Stimulated activated CD8-positive, alpha-beta memory T cell treated with anti-CD3 and anti-CD28 coated beads, Interleukin-12 subunit alpha, Interleukin-12 subunit beta, amount 100 ng/mL, for 4 hours (primary cell): ENCODE data around the gene COL7A1.

Source experiments
- DNase-seq: peaks from one replicate; pipeline ENCODE4 v3.0.0-alpha.2; 2020; ENCODE audit warnings: low read depth

COL7A1 gene

DNA sequence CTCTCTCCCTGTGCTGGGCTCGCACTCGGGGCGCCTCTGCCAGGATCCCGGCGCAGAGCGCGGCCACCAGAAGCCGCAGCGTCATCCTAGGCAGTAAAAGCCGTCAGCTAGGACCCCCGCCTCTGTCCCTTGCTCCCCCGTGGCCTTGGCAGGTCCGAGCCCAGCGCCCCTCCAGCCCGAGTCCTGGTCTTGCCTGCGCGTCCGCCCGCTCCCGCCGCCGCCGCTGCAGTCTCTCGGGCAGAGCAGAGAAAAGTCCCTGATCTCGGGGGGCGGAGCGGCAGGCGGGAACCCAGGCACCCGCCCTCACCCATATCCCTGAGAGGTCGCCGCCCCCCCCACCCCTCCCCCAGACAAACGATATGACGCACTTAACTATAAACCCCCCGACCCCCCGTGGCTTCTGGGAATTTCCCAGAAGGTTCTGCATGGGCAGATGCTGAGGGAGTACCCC lies at the start of gene COL7A1:
COL7A1 (minus strand) TSS at position 255 of the 451 bp plus-strand sequence; CDS start at position 85, 170 bp downstream.
- DNase-seq = no peak

DNA sequence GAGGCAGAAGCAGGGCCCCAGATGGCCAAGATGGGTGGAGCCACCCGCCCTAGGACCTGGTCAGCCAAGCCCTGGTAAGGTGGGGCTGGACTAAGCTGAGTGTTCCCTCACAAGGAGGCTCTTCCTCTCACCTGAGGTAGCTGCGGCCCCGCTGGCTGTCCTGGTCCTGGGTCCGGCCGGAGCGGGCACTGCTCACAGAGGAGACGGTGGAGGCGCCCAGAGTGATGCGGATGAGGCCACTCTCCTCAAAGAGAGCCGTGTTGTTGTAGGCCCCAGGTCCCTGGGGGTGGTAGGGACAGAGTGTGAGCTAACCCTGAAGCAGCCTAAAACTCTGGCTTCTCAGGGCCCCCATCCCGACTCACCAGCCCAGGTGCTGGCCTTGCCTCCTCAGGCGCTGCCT lies 47.5 kb upstream of the COL7A1 start:
- DNase-seq = no peak

DNA sequence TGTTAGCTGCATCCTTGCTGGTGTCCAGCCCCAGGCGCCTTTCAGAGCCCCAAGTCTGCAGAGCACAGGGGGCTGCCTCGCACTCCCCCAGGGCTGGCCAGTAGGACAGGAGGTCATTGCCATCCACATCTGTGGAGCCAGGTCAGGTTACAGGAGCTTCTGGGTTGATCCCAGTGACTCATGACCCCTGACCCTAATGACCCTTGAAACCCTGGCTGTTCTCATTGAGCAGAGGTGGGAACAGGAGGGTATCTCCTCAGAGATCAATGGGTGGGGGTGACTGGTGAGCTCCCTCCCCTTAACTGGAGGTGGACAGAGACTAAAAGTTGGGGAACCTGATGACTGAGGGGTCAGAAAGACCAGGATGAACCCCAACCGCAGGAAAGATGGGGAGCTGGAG lies 46.3 kb upstream of the COL7A1 start:
- no peak for DNase-seq

DNA sequence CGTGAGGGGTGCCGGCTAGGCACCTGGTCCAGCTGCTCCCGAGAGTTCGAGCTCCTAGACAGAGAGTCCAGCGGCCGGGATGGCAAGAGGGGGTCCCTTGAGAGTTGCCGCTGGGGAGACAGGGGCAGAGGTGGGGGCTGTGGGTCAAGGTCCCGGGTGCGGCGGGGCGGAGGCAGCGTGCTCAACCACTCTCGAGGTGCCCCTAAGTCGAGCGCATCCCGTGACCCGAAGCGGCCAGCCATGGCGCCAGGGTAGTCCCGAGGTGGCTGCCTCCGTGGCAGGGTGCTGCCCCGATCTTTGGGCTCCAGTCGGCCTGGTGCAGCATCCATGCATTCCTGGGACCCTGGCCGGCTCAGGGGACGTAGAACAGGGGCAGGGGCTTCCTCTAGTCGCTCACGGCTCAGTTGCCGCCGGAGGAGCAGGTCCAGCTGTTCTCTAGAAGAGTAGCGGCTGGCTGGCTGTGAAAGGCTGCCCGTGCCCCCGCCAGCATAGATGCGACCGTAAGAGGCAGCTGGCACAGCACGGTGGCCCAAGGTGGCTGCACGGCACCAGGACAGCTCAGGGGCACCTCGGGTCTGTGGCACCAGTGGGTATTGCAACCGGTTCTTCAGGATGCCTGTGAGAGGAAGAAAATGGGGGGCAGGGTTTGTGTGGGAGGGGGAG lies 44.9 kb upstream of the COL7A1 start:
- no peak for DNase-seq

DNA sequence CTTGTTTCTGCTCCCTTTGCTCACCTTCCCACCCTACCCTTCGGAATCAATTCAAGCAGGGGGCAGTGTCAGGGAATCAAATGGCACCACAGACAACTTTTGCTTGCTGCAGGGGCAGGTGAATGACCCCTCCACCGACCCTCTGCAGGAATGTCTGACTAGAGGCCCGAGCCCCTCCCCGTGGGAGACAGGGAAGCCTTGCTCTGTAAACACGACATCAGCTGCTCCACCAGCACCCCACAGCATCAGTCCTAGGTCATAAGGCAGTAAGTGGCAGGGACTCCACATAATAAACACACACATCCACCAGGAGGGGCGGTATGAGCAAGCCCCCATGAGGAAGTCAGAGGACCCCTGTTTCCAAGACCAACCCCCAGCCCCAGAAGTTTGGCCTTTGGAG lies 42.2 kb upstream of the COL7A1 start:
- no peak for DNase-seq

DNA sequence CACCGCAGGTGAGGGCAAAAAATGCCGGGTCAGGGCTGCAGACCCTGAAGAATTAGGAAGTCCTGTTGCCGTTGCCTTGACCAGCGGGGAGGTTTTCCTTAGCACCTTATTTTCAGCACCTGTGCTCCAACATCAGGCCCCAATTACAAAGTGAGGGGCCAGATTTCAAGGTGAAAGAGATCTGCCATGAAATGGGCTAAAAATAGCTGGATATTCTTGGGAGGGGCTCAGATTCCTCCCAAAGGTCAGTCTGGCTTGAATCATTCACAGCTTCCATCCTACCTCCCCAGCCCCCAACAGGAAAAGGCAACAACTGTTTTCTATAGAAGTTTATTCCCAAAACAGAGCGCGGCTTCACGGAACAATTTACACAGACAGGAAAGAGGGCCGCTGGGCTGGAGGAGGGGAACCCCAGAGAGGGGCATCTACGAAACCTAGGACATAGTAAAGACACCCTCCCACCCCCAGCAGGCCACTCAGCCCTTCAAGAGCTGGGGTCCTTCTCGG lies 41.1 kb upstream of the COL7A1 start:
- DNase-seq = no peak

DNA sequence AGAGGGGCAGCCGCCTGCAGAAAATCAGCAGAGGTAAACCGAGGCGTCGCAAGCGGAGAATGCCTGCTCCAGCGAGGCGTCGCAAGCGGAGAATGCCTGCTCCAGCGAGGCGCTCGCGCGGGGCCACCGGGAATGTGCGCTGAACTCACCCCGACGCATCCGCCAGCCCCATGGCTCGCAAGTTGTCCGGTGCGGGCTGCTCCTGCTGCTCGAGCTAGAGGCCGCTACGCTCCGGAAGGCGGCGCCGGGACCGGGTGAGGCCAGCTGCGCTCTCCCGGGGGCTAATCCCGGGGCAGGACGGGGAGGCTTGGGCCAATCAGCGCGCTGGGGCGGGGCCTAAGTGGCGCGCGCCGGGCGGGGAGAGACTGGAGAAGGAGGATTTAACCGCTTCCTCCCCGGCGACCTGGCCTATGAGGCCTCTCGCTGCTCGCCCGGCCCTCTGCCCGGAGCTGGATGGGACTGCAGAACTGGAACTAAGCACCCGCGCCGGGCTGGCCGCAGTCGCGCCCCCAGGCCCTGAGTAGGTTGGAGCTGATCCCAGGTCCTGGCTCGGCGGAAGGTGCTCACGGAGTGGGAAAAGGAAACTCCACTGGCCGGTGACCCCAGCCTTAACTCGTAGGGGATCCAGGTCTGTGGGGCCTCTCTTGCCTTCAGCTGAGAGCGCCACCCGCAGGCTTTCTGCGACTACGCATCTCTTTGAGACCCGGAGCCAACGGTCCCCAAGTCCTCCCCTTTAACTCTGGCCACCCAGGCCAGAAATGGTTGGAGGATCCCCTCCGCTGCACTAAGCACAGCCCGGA lies 40.3 kb upstream of the COL7A1 start, which contains the start of gene SLC26A6:
SLC26A6 (minus strand) TSS at position 240 of the 800 bp plus-strand sequence; CDS start at position 172, 68 bp downstream.
- DNase-seq = peak; percentile 88

DNA sequence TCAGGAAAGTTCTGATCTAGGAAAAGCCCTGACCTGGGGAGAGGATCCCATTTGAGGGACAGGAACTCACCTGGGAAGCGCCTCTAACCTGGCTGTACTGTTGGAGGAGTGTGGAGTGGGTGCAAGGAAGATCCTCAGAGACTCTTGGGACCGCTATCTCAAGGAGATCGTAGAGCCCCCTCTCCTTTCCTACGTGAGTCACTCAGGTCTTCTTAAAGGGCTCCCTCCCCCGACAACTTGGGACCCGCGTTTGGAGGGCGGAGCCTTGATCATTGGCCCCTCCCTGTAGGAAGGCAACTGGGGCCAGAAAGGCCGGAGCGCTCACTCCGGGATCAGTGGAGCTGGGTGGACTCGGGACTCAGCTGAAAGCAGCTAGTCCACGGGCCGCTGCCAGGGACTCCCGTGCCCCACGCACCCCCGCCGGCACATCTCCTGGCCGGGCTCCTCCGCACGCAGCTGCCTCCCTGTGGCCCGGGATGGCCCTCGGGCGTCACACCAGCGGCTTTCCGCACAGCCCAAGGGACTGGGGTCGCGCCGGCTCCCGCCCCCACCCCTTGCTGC lies 39.6 kb upstream of the COL7A1 start:
- DNase-seq = peak; percentile 32

DNA sequence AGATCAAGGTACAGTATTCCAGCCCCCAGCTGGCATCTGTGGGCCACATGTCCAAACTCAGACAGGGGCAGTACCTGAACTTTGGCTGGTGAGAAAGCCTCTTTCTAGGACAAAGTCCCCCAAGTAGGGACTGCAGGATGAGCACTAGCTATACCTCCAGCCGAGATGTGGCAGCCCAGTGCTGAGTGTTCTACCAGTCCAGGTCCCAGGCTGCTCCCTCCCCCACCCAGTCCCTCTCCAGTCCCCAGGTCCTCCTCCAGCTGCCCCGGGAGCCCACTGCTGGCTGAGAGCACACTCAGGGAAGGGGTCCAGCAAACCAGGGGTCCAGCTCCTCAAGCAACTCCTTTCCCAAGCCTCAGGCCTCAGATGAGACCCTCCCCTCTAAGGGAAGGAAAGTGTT lies 38.6 kb upstream of the COL7A1 start:
- DNase-seq = no peak

DNA sequence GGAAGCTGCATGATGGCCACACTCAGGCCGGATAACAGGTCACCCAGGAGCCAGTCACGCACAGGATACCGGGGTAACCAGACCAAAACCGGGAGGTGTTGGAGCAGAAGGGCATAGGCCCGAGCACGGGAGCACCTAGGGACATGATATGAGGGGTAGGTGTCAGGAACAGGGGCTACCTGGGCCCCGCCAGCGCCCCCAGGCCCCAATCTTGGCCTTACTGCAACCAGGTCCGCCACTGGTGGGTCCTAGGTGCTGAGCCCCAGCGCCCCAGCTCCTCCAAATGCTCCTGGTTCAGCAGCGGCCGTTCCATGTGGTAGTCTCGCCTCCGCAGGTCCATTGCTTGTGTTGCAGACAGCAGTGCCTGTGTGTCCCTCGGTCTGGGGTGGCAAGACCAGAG lies 38.1 kb upstream of the COL7A1 start:
- no peak for DNase-seq

DNA sequence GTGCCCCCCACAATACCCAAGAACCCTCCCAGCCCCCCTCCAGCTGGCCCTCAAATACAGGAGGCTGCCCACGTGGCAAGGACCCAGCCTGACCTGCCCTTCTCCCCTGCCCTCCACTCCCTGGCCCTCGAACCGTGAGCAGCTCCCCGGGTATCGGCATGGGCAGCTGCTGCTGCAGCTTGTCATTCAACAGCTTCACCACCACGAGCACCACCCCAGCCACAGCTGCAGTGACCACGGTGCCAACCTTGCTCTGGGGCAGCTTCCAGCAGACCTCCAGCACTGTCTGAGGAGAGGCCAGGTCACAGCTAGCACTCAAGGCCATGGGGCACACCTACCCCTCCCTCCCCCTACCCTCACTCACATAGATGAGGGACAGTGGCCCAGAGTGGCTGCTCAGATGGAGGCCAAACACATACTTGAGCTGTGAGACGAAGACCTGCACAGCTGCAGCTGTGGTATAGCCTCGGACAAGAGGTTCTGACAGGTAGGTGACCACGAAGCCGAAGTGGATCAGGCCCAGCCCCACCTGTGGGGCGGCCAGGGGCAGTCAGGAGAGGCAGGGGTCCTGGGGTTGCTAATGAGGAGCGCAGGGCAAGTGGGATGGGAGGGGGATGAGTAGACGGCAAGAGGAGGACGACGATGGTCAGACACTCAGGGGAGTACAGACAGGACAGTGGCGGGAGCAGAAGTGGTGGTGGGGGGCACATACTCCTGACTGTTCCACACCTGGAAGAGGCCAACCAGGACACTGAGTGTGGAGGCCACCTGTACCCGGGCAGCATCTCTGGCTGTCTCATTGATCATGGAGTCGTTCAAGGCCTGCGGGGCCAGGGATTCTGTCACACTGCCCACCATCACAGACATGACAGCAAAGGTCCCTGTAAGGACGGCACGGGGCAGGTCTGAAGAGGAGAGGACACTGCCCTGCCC lies 36.7 kb upstream of the COL7A1 start:
- no peak for DNase-seq

DNA sequence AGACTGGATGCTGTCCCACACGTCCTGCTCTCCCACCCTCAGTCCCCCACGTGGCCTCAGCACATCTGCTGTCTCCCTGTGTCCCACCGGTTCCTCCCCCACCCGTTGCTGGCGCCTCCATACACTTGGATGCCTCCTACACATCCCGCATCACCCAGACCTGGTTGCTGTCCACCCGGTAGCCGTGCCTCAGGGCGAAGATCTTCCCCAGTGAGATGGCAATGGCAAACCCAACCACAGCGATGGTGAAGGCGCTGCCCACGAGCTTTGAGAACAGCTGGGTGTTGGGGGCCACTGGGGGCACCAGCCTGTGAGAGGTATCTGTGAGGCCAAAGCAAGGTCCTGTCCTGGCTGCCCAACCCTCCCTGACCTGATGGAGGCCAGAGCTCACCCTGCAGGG lies 35.7 kb upstream of the COL7A1 start:
- no peak for DNase-seq

DNA sequence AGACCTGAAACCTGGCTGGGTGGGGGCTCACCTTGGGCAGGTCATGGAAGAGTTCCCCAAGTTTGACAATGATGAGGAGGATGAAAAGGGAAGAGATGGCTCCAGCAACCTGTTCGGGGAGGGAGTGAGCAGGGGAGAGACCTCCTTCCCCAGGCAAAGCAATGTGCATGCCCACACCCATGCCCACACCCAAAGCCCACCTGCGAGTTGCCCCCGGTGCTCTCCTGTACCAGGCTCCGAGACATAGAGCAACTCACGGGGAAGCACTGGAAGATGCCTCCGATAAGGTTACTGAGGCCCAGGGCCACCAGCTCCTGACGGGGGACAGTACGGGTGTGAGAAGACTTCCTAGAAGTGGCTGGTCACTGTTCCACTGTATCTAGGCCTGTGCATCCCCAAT lies 35.3 kb upstream of the COL7A1 start:
- no peak for DNase-seq

DNA sequence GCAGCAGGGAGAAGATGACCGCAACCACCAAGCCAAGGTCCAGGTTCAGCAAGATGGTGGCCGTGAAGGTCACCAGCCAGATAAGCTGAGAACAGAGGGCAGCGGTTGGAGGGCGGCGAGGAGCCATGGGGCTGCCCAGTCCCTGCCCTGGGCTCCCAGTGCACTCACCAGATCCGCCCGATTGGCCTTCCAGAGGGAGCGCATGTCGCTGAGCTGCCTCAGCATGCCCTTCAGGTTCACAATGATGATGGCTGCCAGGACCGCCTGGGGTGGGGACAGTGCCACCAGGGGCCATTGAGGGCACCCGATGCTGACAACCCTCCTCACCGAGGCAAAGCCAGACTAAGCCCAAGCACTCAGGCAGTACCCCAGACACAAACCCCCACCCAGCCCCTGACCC lies 34.8 kb upstream of the COL7A1 start:
- no peak for DNase-seq

DNA sequence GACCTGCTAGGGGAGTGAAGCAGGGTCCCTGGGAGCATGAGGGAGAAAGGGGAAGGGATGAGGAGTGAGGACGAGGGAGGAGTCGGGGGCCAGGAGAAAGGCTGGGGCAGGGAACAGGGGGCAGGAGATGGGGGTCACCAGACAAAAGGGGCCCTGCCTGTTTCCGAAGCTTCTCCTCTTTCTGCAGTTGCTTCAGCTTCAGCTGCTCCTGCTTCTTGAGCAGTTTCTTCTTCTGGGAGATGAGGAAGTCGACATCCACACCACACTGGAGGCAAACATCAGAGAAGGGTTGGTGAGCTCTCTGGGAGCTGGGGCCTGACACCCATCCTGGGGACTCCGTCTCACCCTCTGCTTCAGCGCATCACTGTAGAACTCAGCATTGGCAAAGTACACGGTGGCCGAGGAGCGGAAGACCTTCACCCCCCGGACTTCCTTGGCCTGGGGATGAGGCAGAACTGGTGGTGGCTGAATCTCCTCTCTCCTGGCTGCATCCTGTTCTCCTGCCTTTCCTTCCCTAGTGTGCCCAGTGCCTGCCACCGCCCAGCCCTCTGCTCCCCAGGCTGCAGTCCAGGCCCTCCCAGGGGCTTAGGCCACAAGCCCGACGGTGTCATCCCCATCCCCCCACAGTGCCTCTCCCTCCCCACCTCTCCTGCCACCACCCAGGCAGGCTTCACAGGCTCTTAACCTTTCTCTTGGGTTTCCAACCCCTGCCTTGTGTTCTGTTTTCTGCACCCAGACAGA lies 33.3 kb upstream of the COL7A1 start:
- DNase-seq = no peak

DNA sequence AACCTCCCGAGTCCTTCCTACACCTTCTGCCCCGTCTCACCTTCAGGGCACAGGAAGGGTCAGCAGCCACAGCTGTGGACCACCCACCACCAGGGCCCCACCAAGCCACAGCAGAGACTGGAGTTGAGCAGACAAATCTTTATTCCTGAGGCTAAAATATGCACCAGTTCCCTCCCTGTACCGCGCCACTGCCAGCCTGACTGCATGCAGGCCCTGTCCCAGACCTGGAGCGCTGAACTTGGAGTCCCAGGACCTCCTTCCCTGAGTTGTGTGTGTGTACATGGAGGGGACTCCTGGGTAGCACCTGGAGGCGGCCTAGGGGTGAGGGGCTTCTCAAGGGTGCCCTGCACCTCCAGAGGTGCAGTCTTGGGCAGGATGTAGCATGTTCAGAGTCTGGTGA lies 30.5 kb upstream of the COL7A1 start:
- no peak for DNase-seq

DNA sequence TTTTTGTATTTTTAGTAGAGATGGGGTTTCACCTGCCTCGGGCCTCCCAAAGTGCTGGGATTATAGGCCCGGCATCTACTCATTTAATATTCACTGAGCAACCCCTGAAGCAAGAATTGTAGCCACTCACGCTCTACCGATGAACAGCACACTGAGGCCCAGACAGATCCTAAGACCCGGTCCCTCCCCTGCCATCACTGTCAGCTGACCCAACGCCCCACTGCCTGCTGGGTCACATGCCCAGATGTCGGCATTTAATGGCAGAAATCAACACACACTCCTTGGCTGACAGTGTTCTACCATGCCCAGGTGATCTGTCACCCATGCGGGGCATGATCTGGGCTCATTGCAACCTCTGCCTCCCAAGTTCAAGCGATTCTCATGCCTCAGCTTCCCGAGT lies 29.6 kb upstream of the COL7A1 start:
- DNase-seq = no peak

DNA sequence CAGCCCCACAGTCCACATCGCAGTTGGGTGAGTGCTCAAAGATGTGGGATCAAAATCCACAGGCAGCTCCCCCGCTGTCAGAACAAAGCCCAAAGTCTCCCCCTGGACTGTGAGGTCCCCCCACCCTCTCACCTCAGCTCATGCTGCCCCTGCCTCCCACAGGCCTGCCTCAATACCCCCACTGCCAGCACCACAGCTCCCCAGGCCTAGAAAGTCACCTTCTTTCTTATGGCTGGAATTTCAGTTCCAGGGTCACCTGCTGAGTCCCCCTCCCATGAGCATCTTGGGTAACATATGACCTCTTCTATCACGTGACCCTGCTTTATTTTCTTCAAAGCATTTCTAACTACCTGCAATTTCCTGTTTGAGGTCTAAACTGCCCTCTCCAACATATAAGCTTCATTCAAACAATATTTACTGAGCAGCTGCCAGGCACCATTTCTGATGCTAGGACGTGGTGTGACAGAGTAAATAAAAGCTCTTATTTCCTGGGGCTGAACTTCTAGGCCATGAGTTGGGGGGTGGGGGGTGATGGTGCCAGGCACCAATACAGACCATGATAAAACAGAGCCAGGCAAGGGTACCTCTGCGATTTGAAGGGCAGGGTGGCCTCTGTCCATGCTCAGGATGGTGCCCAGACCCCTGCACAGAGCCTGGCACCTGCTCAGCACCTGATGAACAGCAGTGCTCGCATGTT lies 28.9 kb upstream of the COL7A1 start:
- no peak for DNase-seq

DNA sequence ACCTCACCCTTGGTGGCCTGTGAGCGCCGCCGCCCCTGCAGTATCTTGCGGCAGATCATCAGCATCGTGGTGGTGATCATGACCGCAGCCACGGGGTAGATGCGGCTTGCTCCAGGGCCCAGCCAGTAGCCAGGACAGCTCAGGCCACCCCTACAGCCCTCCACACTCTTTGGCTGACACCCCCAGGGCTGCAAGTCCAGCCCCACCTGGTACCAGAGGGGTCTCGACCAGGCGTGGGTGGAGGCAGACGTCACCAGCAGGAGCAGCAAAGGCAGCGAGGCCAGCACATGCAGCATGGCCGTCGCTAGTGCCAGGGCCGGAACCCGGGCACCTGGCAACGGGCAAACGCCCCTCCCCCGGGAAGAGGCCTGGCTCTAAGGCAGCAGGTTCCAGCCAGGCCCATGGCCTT lies 26.3 kb upstream of the COL7A1 start, which contains the start of gene TMEM89:
TMEM89 (minus strand) TSS at position 309 of the 409 bp plus-strand sequence; CDS start at position 296, 13 bp downstream.
- DNase-seq = no peak
